HepG2 (cell line): Measurements from ENCODE around the gene GRAP. TPM values are rescaled to one million over a fixed set of nuclear protein-coding genes. Genes with fewer than 3 reads are reported as not detected.

ENCODE experiments used
- ATAC-seq: fragments of 200-7000 bp; cut with Tn5 transposase; 3 replicates; pipeline ENCODE4 v1.9.1; 2020; ENCODE audit warnings: mild to moderate bottlenecking, moderate library complexity
- BruUV-seq: library from RNA; stranded (reverse); fragments of 400-500 nt; replicated peaks from 2 replicates; lab custom pipeline; 2021; lab: Mats Ljungman, UMichigan
- CTCF ChIA-PET: fragments of 300-600 bp; formaldehyde crosslinking; extraction: SDS; loops from one replicate; lab custom pipeline; 2021; ENCODE audit warnings: low total read pairs, inconsistent platforms, low intra/inter-chr PET ratio; lab: Yijun Ruan, JAX
- POLR2A ChIA-PET: fragments of 350-600 bp; sonication (Branson Sonifier 250); formaldehyde crosslinking; loops from one replicate; lab custom pipeline; 2020; ENCODE audit warnings: antibody characterized with exemption, inconsistent platforms; lab: Yijun Ruan, JAX
- DNase-seq: peaks from one replicate; pipeline ENCODE4 v3.0.0-alpha.2; 2015; ENCODE audit warnings: low spot score
- FAIRE-seq: peaks from 3 replicates; lab custom pipeline; 2011; peaks lifted over from hg19 to GRCh38; lab: Jason Lieb, UNC
- H2AFZ ChIP-seq: one replicate; pipeline ENCODE4 v1.6.1; 2011; ENCODE audit warnings: low read length, inconsistent platforms
- H3K27ac ChIP-seq: fragments of 300-600 bp; 3 replicates; pipeline ENCODE4 v1.8.0; 2011; ENCODE audit warnings: mixed run types, mild to moderate bottlenecking, mixed read lengths, low read length, inconsistent platforms; ENCODE audit not compliant: insufficient read depth; ENCODE audit errors: extremely low read length
- H3K27me3 ChIP-seq, 2 experiments: fragments of 200-600 bp in 1 of 2; 2 replicates in 1 of 2; 3 replicates in 1 of 2; pipeline versions ENCODE4 v1.6.0 to v1.8.0; 2011; ENCODE audit warnings: low read length in 2 of 2, mild to moderate bottlenecking in 2 of 2, moderate library complexity in 2 of 2, inconsistent platforms in 1 of 2; ENCODE audit not compliant: insufficient read depth in 2 of 2, control insufficient read depth in 1 of 2
- H3K36me3 ChIP-seq, 2 experiments: fragments of 200-600 bp in 1 of 2; replicated peaks in 1 of 2; 2 replicates in 1 of 2; 3 replicates in 1 of 2; pipeline versions ENCODE4 v1.5.1 to v1.8.0; 2011; ENCODE audit warnings: low read length in 2 of 2, inconsistent platforms in 1 of 2; ENCODE audit not compliant: insufficient read depth in 2 of 2, control insufficient read depth in 1 of 2
- H3K4me1 ChIP-seq: 2 replicates; pipeline ENCODE4 v1.5.1; 2012; ENCODE audit warnings: low read length, inconsistent platforms; ENCODE audit not compliant: insufficient read depth
- H3K4me2 ChIP-seq: 2 replicates; pipeline ENCODE4 v1.6.0; 2011; ENCODE audit warnings: low read depth, low read length, inconsistent platforms
- H3K4me3 ChIP-seq, 3 experiments: fragments of 200-600 bp in 1 of 3; sonication (generic), shearing (Covaris generic) in 1 of 3; replicated peaks in 1 of 3; 2 replicates each; pipeline ENCODE4 v1.5.1; 2011 to 2016; ENCODE audit warnings: low read length in 3 of 3, inconsistent platforms in 2 of 3, low read depth in 2 of 3, mild to moderate bottlenecking in 2 of 3, control low read depth in 1 of 3, mixed read lengths in 1 of 3; ENCODE audit not compliant: insufficient read depth in 1 of 3
- H3K79me2 ChIP-seq: one replicate; pipeline ENCODE4 v1.6.1; 2011; ENCODE audit warnings: low read length, inconsistent platforms; ENCODE audit not compliant: insufficient read depth
- H3K9ac ChIP-seq: 2 replicates; pipeline ENCODE4 v1.6.0; 2011; ENCODE audit warnings: mild to moderate bottlenecking, low read depth, low read length, inconsistent platforms; ENCODE audit not compliant: insufficient read depth
- H3K9me3 ChIP-seq: 2 replicates; pipeline ENCODE4 v1.5.1; 2012; ENCODE audit warnings: mild to moderate bottlenecking, low read length
- H4K20me1 ChIP-seq: 2 replicates; pipeline ENCODE4 v1.6.0; 2011; ENCODE audit warnings: inconsistent platforms, mild to moderate bottlenecking, low read length, moderate library complexity; ENCODE audit not compliant: insufficient read depth
- FIP1L1 ChIP-seq: fragments of 200-400 bp; formaldehyde crosslinking; IDR thresholded peaks from 2 replicates; pipeline ENCODE4 v1.6.1; 2018; ENCODE audit warnings: low read depth, mild to moderate bottlenecking, low read length, moderate library complexity, borderline replicate concordance; ENCODE audit not compliant: insufficient read depth
- GLI4 ChIP-seq: sonication (generic); formaldehyde crosslinking; IDR thresholded peaks from 2 replicates; pipeline ENCODE4 v1.5.1; 2020; ENCODE audit warnings: missing genetic modification reagents, mild to moderate bottlenecking, moderate library complexity, borderline replicate concordance
- MTA1 ChIP-seq: sonication (generic); formaldehyde crosslinking; IDR thresholded peaks from 2 replicates; pipeline ENCODE4 v1.4.0; 2020; ENCODE audit warnings: missing genetic modification reagents, mild to moderate bottlenecking, borderline replicate concordance
- SMARCE1 ChIP-seq: fragments of 450-650 bp; IDR thresholded peaks from 2 replicates; pipeline ENCODE4 v1.6.1; 2017; ENCODE audit warnings: borderline replicate concordance
- ZNF468 ChIP-seq: sonication (generic); formaldehyde crosslinking; IDR thresholded peaks from 2 replicates; pipeline ENCODE4 v1.8.0; 2022; ENCODE audit warnings: mild to moderate bottlenecking, moderate library complexity, missing genetic modification reagents
- ZNF496 ChIP-seq: sonication (generic); formaldehyde crosslinking; IDR thresholded peaks from 2 replicates; pipeline ENCODE4 v1.8.1; 2023; ENCODE audit warnings: mild to moderate bottlenecking, moderate library complexity, missing genetic modification reagents; ENCODE audit not compliant: insufficient replicate concordance
- ZNF558 ChIP-seq: sonication (generic); formaldehyde crosslinking; IDR thresholded peaks from 2 replicates; pipeline ENCODE4 v1.9.0; 2022; ENCODE audit warnings: mild to moderate bottlenecking, missing genetic modification reagents, borderline replicate concordance
- ZNF672 ChIP-seq: sonication (generic); formaldehyde crosslinking; IDR thresholded peaks from 2 replicates; pipeline ENCODE4 v1.8.1; 2022; ENCODE audit warnings: missing genetic modification reagents
- ZNF780A ChIP-seq: sonication (generic); formaldehyde crosslinking; IDR thresholded peaks from 2 replicates; pipeline ENCODE4 v1.8.0; 2022; ENCODE audit warnings: mild to moderate bottlenecking, missing genetic modification reagents, moderate library complexity
- ZNF790 ChIP-seq: sonication (generic); formaldehyde crosslinking; IDR thresholded peaks from 2 replicates; pipeline ENCODE4 v1.8.0; 2022; ENCODE audit warnings: missing genetic modification reagents, mild to moderate bottlenecking, borderline replicate concordance
- ZSCAN22 ChIP-seq: sonication (generic); formaldehyde crosslinking; IDR thresholded peaks from 2 replicates; pipeline ENCODE4 v1.4.0; 2020; ENCODE audit warnings: mild to moderate bottlenecking, missing genetic modification reagents
- WGBS: methylation state at CpG from one replicate; pipeline ENCODE4 v1.1.6; 2017; ENCODE audit warnings: low lambda C conversion rate; 5-methylcytosine and 5-hydroxymethylcytosine counted together
- in situ Hi-C: cut with HindIII; loops from 2 replicates; pipeline ENCODE4 v1.10.0; 2017; ENCODE audit warnings: low pct_unique_long_range_greater_than_20kb; ENCODE audit not compliant: extremely low pct_ligation_motif_present
- intact Hi-C: fragments of 100-400 bp; cut with micrococcal nuclease; formaldehyde crosslinking; loops from one replicate; pipeline ENCODE4 v1.10.0; 2022; ENCODE audit not compliant: unreplicated experiment
- polyA plus RNA-seq, 8 experiments: library from polyadenylated mRNA; depleted of rRNA in 3 of 8; stranded (reverse) in 7 of 8; unstranded in 1 of 8; fragments of >200 nt; fragmentation: Illumina TruSeq in 4 of 8; extraction: Trizol in 4 of 8; gene quantifications; 2 replicates each; pipeline versions ENCODE4 v1.2.1 to v1.2.3, GENCODE V29; 2011 to 2016; ENCODE audit warnings: low read depth in 4 of 8, missing spikeins in 1 of 8, mixed read lengths in 1 of 8; ENCODE audit not compliant: insufficient read depth in 1 of 8
- total RNA-seq, 5 experiments: library from RNA; depleted of rRNA; stranded (reverse); fragments of >200 nt; fragmentation: Illumina TruSeq; extraction: Trizol; gene quantifications; 2 replicates each; pipeline ENCODE4 v1.2.3, GENCODE V29; 2016; ENCODE audit warnings: low read depth in 1 of 5
- TF ChIP-seq, protein P1 (sequence below): sonication (generic); formaldehyde crosslinking; IDR thresholded peaks from 2 replicates; pipeline ENCODE4 v1.4.0; 2020; ENCODE audit warnings: missing genetic modification reagents
- TF ChIP-seq, protein P2 (sequence below): sonication (generic); formaldehyde crosslinking; IDR thresholded peaks from 2 replicates; pipeline ENCODE4 v1.5.1; 2020; ENCODE audit warnings: missing genetic modification reagents, mild to moderate bottlenecking, borderline replicate concordance

The GRAP gene
- total and polyA plus RNA-seq, 2 of the 13 experiments (the other 11 are each of a cell fraction or from before 2014, with no cell fraction given): 0.77 to 1.7 TPM

DNA sequence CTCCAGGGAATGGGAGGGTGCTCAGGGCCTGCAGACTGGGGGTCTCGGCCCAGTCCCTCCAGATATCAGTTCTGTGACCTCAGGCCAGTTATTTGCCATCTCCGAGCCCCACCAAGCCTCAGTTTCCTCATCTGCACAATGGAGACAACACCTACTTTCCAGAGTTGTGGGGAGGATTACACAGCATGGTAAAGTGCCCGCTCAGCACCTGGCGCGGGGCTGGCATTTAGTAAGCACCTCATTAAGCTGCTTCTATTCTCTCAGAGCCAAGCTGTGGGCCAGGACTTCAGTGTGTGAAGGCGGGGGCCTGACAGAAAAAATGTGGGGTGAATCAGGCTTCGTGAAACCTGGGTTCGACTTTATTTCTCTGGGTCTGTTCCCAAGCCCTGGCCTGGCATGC lies 47.4 kb downstream of the GRAP start (continued):
- TF ChIP-seq FIP1L1 (no peak), GLI4 (CRISPR knock-in tag) (no peak), SMARCE1 (no peak), ZNF468 (CRISPR knock-in tag) (no peak)

DNA sequence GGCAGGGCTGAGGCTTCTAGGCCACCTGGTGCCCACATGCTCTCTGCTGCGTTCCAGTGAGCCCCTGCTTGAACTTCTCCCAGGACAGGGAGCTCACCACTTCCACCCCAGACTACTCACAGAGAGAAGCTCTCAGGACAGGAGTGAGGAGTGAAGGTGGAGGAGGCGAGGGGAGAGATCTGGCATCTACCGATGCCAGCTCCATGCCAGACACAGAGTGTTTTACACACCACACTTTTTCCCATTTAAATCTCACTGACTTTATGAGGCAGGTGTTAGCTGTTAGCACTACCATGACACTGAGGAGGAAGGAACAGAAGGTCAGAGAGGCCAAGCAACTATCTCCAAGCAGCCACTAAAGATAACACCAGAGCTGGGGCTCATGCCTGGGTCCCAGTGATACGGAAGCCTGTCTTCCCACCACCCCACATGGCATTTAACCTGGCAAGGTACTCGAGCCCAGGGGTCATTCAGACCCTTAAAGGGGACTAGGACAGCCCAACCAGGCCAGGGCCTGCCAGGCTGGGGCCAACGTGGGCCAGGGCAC lies 49.0 kb downstream of the GRAP start:
- BruUV-seq: no TSS peak
- in situ Hi-C loops: no loop called here
- TF ChIP-seq, protein P1, sequence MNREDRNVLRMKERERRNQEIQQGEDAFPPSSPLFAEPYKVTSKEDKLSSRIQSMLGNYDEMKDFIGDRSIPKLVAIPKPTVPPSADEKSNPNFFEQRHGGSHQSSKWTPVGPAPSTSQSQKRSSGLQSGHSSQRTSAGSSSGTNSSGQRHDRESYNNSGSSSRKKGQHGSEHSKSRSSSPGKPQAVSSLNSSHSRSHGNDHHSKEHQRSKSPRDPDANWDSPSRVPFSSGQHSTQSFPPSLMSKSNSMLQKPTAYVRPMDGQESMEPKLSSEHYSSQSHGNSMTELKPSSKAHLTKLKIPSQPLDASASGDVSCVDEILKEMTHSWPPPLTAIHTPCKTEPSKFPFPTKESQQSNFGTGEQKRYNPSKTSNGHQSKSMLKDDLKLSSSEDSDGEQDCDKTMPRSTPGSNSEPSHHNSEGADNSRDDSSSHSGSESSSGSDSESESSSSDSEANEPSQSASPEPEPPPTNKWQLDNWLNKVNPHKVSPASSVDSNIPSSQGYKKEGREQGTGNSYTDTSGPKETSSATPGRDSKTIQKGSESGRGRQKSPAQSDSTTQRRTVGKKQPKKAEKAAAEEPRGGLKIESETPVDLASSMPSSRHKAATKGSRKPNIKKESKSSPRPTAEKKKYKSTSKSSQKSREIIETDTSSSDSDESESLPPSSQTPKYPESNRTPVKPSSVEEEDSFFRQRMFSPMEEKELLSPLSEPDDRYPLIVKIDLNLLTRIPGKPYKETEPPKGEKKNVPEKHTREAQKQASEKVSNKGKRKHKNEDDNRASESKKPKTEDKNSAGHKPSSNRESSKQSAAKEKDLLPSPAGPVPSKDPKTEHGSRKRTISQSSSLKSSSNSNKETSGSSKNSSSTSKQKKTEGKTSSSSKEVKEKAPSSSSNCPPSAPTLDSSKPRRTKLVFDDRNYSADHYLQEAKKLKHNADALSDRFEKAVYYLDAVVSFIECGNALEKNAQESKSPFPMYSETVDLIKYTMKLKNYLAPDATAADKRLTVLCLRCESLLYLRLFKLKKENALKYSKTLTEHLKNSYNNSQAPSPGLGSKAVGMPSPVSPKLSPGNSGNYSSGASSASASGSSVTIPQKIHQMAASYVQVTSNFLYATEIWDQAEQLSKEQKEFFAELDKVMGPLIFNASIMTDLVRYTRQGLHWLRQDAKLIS (CRISPR knock-in tag): no peak
- TF ChIP-seq, protein P2, sequence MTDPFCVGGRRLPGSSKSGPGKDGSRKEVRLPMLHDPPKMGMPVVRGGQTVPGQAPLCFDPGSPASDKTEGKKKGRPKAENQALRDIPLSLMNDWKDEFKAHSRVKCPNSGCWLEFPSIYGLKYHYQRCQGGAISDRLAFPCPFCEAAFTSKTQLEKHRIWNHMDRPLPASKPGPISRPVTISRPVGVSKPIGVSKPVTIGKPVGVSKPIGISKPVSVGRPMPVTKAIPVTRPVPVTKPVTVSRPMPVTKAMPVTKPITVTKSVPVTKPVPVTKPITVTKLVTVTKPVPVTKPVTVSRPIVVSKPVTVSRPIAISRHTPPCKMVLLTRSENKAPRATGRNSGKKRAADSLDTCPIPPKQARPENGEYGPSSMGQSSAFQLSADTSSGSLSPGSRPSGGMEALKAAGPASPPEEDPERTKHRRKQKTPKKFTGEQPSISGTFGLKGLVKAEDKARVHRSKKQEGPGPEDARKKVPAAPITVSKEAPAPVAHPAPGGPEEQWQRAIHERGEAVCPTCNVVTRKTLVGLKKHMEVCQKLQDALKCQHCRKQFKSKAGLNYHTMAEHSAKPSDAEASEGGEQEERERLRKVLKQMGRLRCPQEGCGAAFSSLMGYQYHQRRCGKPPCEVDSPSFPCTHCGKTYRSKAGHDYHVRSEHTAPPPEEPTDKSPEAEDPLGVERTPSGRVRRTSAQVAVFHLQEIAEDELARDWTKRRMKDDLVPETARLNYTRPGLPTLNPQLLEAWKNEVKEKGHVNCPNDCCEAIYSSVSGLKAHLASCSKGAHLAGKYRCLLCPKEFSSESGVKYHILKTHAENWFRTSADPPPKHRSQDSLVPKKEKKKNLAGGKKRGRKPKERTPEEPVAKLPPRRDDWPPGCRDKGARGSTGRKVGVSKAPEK: no peak
- TF ChIP-seq ZNF496 (CRISPR knock-in tag): no peak
- TF ChIP-seq ZNF558: no peak
- TF ChIP-seq ZNF780A: no peak
- no peak for TF ChIP-seq ZNF672 (CRISPR knock-in tag)
- no peak for TF ChIP-seq MTA1
- TF ChIP-seq ZNF790 (CRISPR knock-in tag): no peak
- TF ChIP-seq ZSCAN22 (CRISPR knock-in tag): no peak

More for the DNA sequence above, 49.0 kb downstream of the GRAP start:
- ChIA-PET CTCF (no interaction called here), POLR2A (interaction anchor here (1.4 to 2.7 kb wide), 5 partner anchors 8 to 17 kb away, joined by 3 to 13 read pairs (median 8); partner anchors contain the start of gene FAM83G)
- Histone ChIP-seq H4K20me1 (peaks cover 22% of the 10 kb centered on the region), H3K4me3 (no peak overlapping the region), H3K4me2 (no peak overlapping the region), H2AFZ (no peak overlapping the region), H3K27ac (no peak overlapping the region), H3K27me3 (no peaks in the 10 kb centered on the region), H3K36me3 (peaks cover 9 to 63% of the 10 kb centered on the region in 2 experiments), H3K9me3 (no peaks in the 10 kb centered on the region), H3K4me1 (peaks cover 33% of the 10 kb centered on the region), H3K79me2 (peaks cover 74% of the 10 kb centered on the region), H3K9ac (no peak overlapping the region)
- no peak for FAIRE-seq
- no peak for ATAC-seq
- intact Hi-C loops: no loop called here
- 93% methylated on average over 2 of the region's 6 CpGs for WGBS
- DNase-seq: no peak
